RWPE2 (cell line): ENCODE results near the gene MCF2L2.

Source experiments
- ATAC-seq: fragments of 200-7000 bp; cut with Tn5 transposase; 3 replicates; pipeline ENCODE4 v1.9.1; 2021; ENCODE audit warnings: low read depth
- DNase-seq: peaks from one replicate; pipeline ENCODE4 v3.0.0-alpha.2; 2020; ENCODE audit warnings: low spot score
- H3K27ac ChIP-seq: fragments of 450-650 bp; 2 replicates; pipeline ENCODE4 v1.5.1; 2017; ENCODE audit warnings: mild to moderate bottlenecking; ENCODE audit not compliant: poor library complexity, severe bottlenecking
- H3K27me3 ChIP-seq: fragments of 250-450 bp; sonication (Bioruptor Pico); 2 replicates; pipeline ENCODE4 v1.5.1; 2021; ENCODE audit warnings: mild to moderate bottlenecking, moderate library complexity; ENCODE audit not compliant: insufficient read depth, poor library complexity, severe bottlenecking
- H3K36me3 ChIP-seq: fragments of 250-450 bp; sonication (Bioruptor Pico); 2 replicates; pipeline ENCODE4 v1.5.1; 2020; ENCODE audit warnings: low read depth, mild to moderate bottlenecking, moderate library complexity
- H3K4me1 ChIP-seq: fragments of 250-450 bp; sonication (Bioruptor Pico); 2 replicates; pipeline ENCODE4 v1.5.1; 2021; ENCODE audit warnings: mild to moderate bottlenecking, moderate library complexity; ENCODE audit not compliant: insufficient read depth, poor library complexity, severe bottlenecking
- H3K4me3 ChIP-seq: fragments of 250-450 bp; sonication (Bioruptor Pico); 2 replicates; pipeline ENCODE4 v1.5.1; 2021; ENCODE audit warnings: mild to moderate bottlenecking, moderate library complexity; ENCODE audit not compliant: severe bottlenecking
- H3K9me3 ChIP-seq: fragments of 250-450 bp; sonication (Bioruptor Pico); 2 replicates; pipeline ENCODE4 v1.5.1; 2021; ENCODE audit warnings: mild to moderate bottlenecking, moderate library complexity; ENCODE audit not compliant: severe bottlenecking
- TF ChIP-seq, protein P1 (sequence below): fragments of 450-650 bp; IDR thresholded peaks from one replicate; pipeline ENCODE4 v1.5.1; 2017; ENCODE audit warnings: mild to moderate bottlenecking, moderate library complexity; ENCODE audit not compliant: poor library complexity, severe bottlenecking

MCF2L2 gene

DNA sequence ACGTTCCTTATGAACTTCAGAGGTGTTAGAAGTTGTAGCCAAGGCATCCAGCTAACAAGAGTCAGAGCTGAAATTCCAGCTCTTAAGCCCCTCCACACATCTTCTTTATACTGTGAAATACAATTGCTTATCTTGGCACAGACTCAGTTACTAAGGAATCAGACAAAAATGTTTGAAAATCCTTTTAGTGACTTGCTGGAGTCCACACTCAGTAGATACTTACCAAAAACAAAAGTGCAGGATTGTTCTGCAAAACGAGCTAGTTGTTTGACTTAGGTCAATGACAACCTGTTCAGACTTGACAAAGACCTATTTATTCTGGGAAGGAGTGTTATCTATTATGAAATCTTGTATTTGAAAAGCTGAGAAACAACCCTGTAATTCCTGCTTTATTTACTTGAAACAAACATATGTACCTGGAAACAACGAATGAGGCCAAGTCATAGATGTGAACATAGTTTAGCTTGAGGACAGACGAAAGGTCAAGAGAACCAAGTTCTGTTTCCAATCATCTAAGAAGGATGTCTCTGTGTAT lies 136.9 kb downstream of the MCF2L2 start:
- DNase-seq: no peak
- Histone ChIP-seq H3K27ac (peak overlapping the region; percentile 76), H3K9me3 (no peaks in the 10 kb centered on the region), H3K4me1 (peaks cover 60% of the 10 kb centered on the region), H3K27me3 (no peaks in the 10 kb centered on the region), H3K4me3 (no peak overlapping the region), H3K36me3 (peaks cover 34% of the 10 kb centered on the region)
- peak; percentile 57 for ATAC-seq
- TF ChIP-seq, protein P1, sequence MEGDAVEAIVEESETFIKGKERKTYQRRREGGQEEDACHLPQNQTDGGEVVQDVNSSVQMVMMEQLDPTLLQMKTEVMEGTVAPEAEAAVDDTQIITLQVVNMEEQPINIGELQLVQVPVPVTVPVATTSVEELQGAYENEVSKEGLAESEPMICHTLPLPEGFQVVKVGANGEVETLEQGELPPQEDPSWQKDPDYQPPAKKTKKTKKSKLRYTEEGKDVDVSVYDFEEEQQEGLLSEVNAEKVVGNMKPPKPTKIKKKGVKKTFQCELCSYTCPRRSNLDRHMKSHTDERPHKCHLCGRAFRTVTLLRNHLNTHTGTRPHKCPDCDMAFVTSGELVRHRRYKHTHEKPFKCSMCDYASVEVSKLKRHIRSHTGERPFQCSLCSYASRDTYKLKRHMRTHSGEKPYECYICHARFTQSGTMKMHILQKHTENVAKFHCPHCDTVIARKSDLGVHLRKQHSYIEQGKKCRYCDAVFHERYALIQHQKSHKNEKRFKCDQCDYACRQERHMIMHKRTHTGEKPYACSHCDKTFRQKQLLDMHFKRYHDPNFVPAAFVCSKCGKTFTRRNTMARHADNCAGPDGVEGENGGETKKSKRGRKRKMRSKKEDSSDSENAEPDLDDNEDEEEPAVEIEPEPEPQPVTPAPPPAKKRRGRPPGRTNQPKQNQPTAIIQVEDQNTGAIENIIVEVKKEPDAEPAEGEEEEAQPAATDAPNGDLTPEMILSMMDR: no peak

DNA sequence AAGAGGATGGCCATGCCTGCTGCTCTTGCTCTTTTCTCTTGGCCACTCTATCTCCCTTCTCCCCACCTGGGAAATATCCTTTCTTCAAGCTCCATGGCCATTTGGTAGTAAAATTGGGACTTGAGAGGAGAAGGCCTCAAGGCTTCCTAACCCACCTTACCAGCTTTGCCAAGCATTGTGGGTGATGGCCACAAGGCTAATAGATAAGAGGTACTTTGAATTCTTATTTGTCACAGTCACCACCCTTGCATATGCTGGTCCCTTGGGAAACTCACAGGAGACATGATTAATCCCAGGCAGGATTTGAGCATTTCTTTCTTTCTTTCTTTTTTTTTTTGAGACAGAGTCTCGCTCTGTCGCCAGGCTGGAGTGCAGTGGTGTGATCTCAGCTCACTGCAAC lies 138.2 kb downstream of the MCF2L2 start:
- no peak for DNase-seq
- Histone ChIP-seq H3K27me3 (no peaks in the 10 kb centered on the region), H3K36me3 (peaks cover 24% of the 10 kb centered on the region), H3K4me3 (no peak overlapping the region), H3K27ac (peak overlapping the region; percentile 76), H3K9me3 (no peaks in the 10 kb centered on the region), H3K4me1 (peaks cover 61% of the 10 kb centered on the region)
- ATAC-seq: no peak
- TF ChIP-seq, protein P1: no peak

GRCh38 chr3:183288117-183288516 lies 140.3 kb downstream of the MCF2L2 start:
- no peaks in the 10 kb centered on the region for H3K27me3 ChIP-seq
- peaks cover 62% of the 10 kb centered on the region for H3K4me1 ChIP-seq
- H3K27ac ChIP-seq: peak overlapping the region; percentile 94
- no peak for ATAC-seq
- TF ChIP-seq, protein P1: no peak
- DNase-seq: no peak
- peaks cover 15% of the 10 kb centered on the region for H3K36me3 ChIP-seq
- H3K4me3 ChIP-seq: peak overlapping the region; percentile 25
- no peaks in the 10 kb centered on the region for H3K9me3 ChIP-seq

- TF ChIP-seq, protein P1: no peak
- DNase-seq (no peak), ATAC-seq (peak; percentile 56)
- peak overlapping the region; percentile 94 for H3K27ac ChIP-seq
- no peaks in the 10 kb centered on the region for H3K9me3 ChIP-seq
- peaks cover 62% of the 10 kb centered on the region for H3K4me1 ChIP-seq
- peaks cover 8% of the 10 kb centered on the region; the same call in 1 of the 2 replicates for H3K36me3 ChIP-seq
- no peaks in the 10 kb centered on the region for H3K27me3 ChIP-seq
- H3K4me3 ChIP-seq: peak overlapping the region; percentile 25
Observed at GRCh38 chr3:183287301-183287971, 141.0 kb downstream of the MCF2L2 start.

- Histone ChIP-seq H3K9me3 (no peaks in the 10 kb centered on the region), H3K27ac (peak overlapping the region; percentile 94), H3K4me3 (no peak overlapping the region), H3K4me1 (peaks cover 48% of the 10 kb centered on the region), H3K27me3 (no peaks in the 10 kb centered on the region), H3K36me3 (0 out of 2 replicates have a peak, but pooled peaks cover 3% of the 10 kb centered on the region)
- peak; percentile 80 for ATAC-seq
- TF ChIP-seq, protein P1: no peak
- DNase-seq: peak; percentile 97
Observed at GRCh38 chr3:183285828-183286457, 142.5 kb downstream of the MCF2L2 start.
